DMS79 treated with DMSO at 0.1 percent for 48 hours (cell line): Measurements from ENCODE around the gene CARD6.
"Not testable (repeated sequence)": the region's sequence is repeated elsewhere in the genome, so short reads cannot be mapped to it uniquely, and the experiment has no call there.

Source experiments
- DNase-seq: peaks from one replicate; lab custom pipeline; 2025; lab: John Stamatoyannopoulos, UW

The CARD6 gene

GRCh38 chr5:40873286-40873880, 32.2 kb downstream of the CARD6 start:
- no peak for DNase-seq

- DNase-seq, result no peak
Measured at GRCh38 chr5:40875958-40876357, 34.8 kb downstream of the CARD6 start.

GRCh38 chr5:40877371-40877988, 36.3 kb downstream of the CARD6 start:
- DNase-seq, result no peak

- peak; percentile 43 for DNase-seq
Measured at GRCh38 chr5:40879163-40879942, 38.2 kb downstream of the CARD6 start.

- no peak for DNase-seq
Measured at GRCh38 chr5:40882291-40882690, 41.1 kb downstream of the CARD6 start.

GRCh38 chr5:40883051-40883450, 41.9 kb downstream of the CARD6 start:
- not testable (repeated sequence) for DNase-seq

- not testable (repeated sequence) for DNase-seq
Measured at GRCh38 chr5:40895440-40896425, 54.6 kb downstream of the CARD6 start.

GRCh38 chr5:40904205-40904993, 63.2 kb downstream of the CARD6 start:
- no peak for DNase-seq

- DNase-seq, result no peak
Measured at GRCh38 chr5:40904994-40905306, 63.8 kb downstream of the CARD6 start.

GRCh38 chr5:40906351-40906751, 65.2 kb downstream of the CARD6 start:
- DNase-seq, result no peak

GRCh38 chr5:40909264-40909663, 68.1 kb downstream of the CARD6 start, which contains the start of gene C7:
Gene C7, plus strand, starts transcription at chr5:40909497. Its CDS starts 114 bp downstream, at chr5:40909611.
- DNase-seq, result no peak

GRCh38 chr5:40909723-40910122, 68.6 kb downstream of the CARD6 start:
- DNase-seq, result no peak
